H1 (cell line): ENCODE data around the gene ZNF414. TPM values are rescaled to one million over a fixed set of nuclear protein-coding genes. Genes with fewer than 3 reads are reported as not detected.
"Not testable (repeated sequence)": the region's sequence is repeated elsewhere in the genome, so short reads cannot be mapped to it uniquely, and the experiment has no call there.

Source experiments
- CTCF ChIA-PET: fragments of 300-600 bp; sonication (Branson Sonifier 250); formaldehyde crosslinking; loops from one replicate; lab custom pipeline; 2021; ENCODE audit not compliant: partially characterized antibody; lab: Charles Lee
- POLR2A ChIA-PET: fragments of 300-600 bp; sonication (Branson Sonifier 250); formaldehyde crosslinking; loops from one replicate; lab custom pipeline; 2021; ENCODE audit warnings: inconsistent platforms; ENCODE audit not compliant: partially characterized antibody; lab: Charles Lee
- DNase-seq, 2 experiments: peaks; one replicate each; pipeline versions ENCODE4 v3.0.0 to v3.0.0-alpha.2; 2010 to 2022; ENCODE audit warnings: low spot score in 2 of 2, low read depth in 1 of 2, mixed read lengths in 1 of 2
- FAIRE-seq: peaks from 2 replicates; lab custom pipeline; 2011; peaks lifted over from hg19 to GRCh38; lab: Jason Lieb, UNC
- H2AFZ ChIP-seq: 2 replicates; pipeline ENCODE4 v1.8.1; 2012; ENCODE audit warnings: low read length, inconsistent platforms
- H2AK5ac ChIP-seq: 2 replicates; pipeline ENCODE4 v1.6.1; 2013; ENCODE audit warnings: low read depth, low read length
- H2BK120ac ChIP-seq: replicated peaks from 2 replicates; pipeline ENCODE3; 2013; ENCODE audit warnings: low read depth, low read length, inconsistent platforms
- H2BK12ac ChIP-seq: 2 replicates; pipeline ENCODE4 v1.6.1; 2013; ENCODE audit warnings: low read depth, low read length
- H2BK15ac ChIP-seq: 2 replicates; pipeline ENCODE4 v1.6.1; 2013; ENCODE audit warnings: low read length
- H2BK20ac ChIP-seq: 2 replicates; pipeline ENCODE4 v1.6.1; 2013; ENCODE audit warnings: low read length
- H2BK5ac ChIP-seq: 2 replicates; pipeline ENCODE4 v1.6.1; 2013; ENCODE audit warnings: low read depth, low read length
- H3K14ac ChIP-seq: 2 replicates; pipeline ENCODE4 v1.6.1; 2013; ENCODE audit warnings: inconsistent platforms; ENCODE audit not compliant: insufficient read length
- H3K18ac ChIP-seq: 2 replicates; pipeline ENCODE4 v1.6.1; 2013; ENCODE audit warnings: low read length; ENCODE audit errors: extremely low read depth
- H3K23ac ChIP-seq: 2 replicates; pipeline ENCODE4 v1.6.1; 2013; ENCODE audit warnings: inconsistent platforms; ENCODE audit not compliant: insufficient read length
- H3K23me2 ChIP-seq: 2 replicates; pipeline ENCODE4 v1.6.1; 2013; ENCODE audit warnings: low read depth, low read length
- H3K27ac ChIP-seq: 2 replicates; pipeline ENCODE4 v1.6.1; 2011; ENCODE audit warnings: low read depth, low read length, inconsistent platforms
- H3K27me3 ChIP-seq, 4 experiments: replicated peaks in 1 of 4; 1 replicate in 1 of 4; 2 replicates in 3 of 4; pipeline versions ENCODE4 v1.6.1 to v1.8.1; 2011 to 2013; ENCODE audit warnings: low read length in 3 of 4, mild to moderate bottlenecking in 3 of 4, inconsistent platforms in 2 of 4, mixed read lengths in 2 of 4, moderate library complexity in 1 of 4; ENCODE audit not compliant: control insufficient read depth in 3 of 4, insufficient read depth in 3 of 4; ENCODE audit errors: extremely low read depth in 1 of 4
- H3K36me3 ChIP-seq, 4 experiments: 2 replicates each; pipeline versions ENCODE4 v1.6.1 to v1.8.1; 2011 to 2013; ENCODE audit warnings: mild to moderate bottlenecking in 4 of 4, low read length in 3 of 4, moderate library complexity in 2 of 4, control low read depth in 1 of 4, inconsistent platforms in 1 of 4; ENCODE audit not compliant: insufficient read depth in 4 of 4, control insufficient read depth in 2 of 4
- H3K4ac ChIP-seq: replicated peaks from 2 replicates; pipeline ENCODE3; 2013; ENCODE audit warnings: low read length, low read depth, mixed read lengths, inconsistent platforms; ENCODE audit not compliant: insufficient read length
- H3K4me1 ChIP-seq, 4 experiments: replicated peaks in 1 of 4; 1 replicate in 1 of 4; 2 replicates in 3 of 4; pipeline versions ENCODE4 v1.6.1 to v1.8.1; 2011 to 2013; ENCODE audit warnings: low read length in 3 of 4, inconsistent platforms in 2 of 4, mixed read lengths in 1 of 4; ENCODE audit not compliant: insufficient read depth in 4 of 4, control insufficient read depth in 3 of 4
- H3K4me2 ChIP-seq, 2 experiments: 2 replicates each; pipeline versions ENCODE4 v1.6.1 to v1.8.1; 2011 to 2013; ENCODE audit warnings: low read depth in 2 of 2, low read length in 2 of 2, control low read depth in 1 of 2, inconsistent platforms in 1 of 2, mild to moderate bottlenecking in 1 of 2; ENCODE audit not compliant: insufficient read depth in 1 of 2
- H3K4me3 ChIP-seq, 4 experiments: fragments of 200-600, 300-600 bp in 1 of 4; sonication (generic), shearing (Covaris generic), sonication (Bioruptor Twin) in 1 of 4; 2 replicates each; pipeline versions ENCODE4 v1.5.1 to v1.8.1; 2011 to 2016; ENCODE audit warnings: low read length in 4 of 4, low read depth in 3 of 4, control low read depth in 2 of 4, inconsistent platforms in 2 of 4, mild to moderate bottlenecking in 2 of 4, mixed read lengths in 1 of 4, moderate library complexity in 1 of 4; ENCODE audit not compliant: insufficient read depth in 2 of 4; ENCODE audit errors: extremely low read depth in 1 of 4
- H3K56ac ChIP-seq: replicated peaks from 2 replicates; pipeline ENCODE3; 2013; ENCODE audit warnings: low read depth, mild to moderate bottlenecking, mixed read lengths, low read length, inconsistent platforms; ENCODE audit not compliant: insufficient read length
- H3K79me1 ChIP-seq: 2 replicates; pipeline ENCODE4 v1.6.1; 2013; ENCODE audit warnings: low read depth, low read length, control low read depth
- H3K79me2 ChIP-seq, 2 experiments: 2 replicates each; pipeline versions ENCODE4 v1.6.1 to v1.8.1; 2012 to 2013; ENCODE audit warnings: low read length in 2 of 2, mild to moderate bottlenecking in 2 of 2, inconsistent platforms in 1 of 2; ENCODE audit not compliant: insufficient read depth in 2 of 2, control insufficient read depth in 1 of 2
- H3K9ac ChIP-seq, 4 experiments: replicated peaks in 1 of 4; 1 replicate in 1 of 4; 2 replicates in 3 of 4; pipeline versions ENCODE4 v1.6.1 to v1.8.1; 2011 to 2013; ENCODE audit warnings: low read depth in 3 of 4, low read length in 3 of 4, control low read depth in 2 of 4, mild to moderate bottlenecking in 2 of 4, moderate library complexity in 2 of 4, inconsistent platforms in 1 of 4; ENCODE audit errors: extremely low read depth in 1 of 4
- H3K9me3 ChIP-seq, 2 experiments: 2 replicates each; pipeline versions ENCODE4 v1.6.1 to v1.8.1; 2012 to 2013; ENCODE audit warnings: mild to moderate bottlenecking in 2 of 2, moderate library complexity in 2 of 2, control low read depth in 1 of 2, inconsistent platforms in 1 of 2, low read depth in 1 of 2, low read length in 1 of 2, mixed read lengths in 1 of 2; ENCODE audit not compliant: insufficient read depth in 2 of 2
- H4K20me1 ChIP-seq, 2 experiments: replicated peaks in 1 of 2; 2 replicates each; pipeline versions ENCODE3 to v1.8.1; 2011 to 2013; ENCODE audit warnings: inconsistent platforms in 2 of 2, low read length in 2 of 2, mild to moderate bottlenecking in 1 of 2; ENCODE audit not compliant: insufficient read depth in 2 of 2, control insufficient read depth in 1 of 2
- H4K5ac ChIP-seq: 2 replicates; pipeline ENCODE4 v1.6.1; 2013; ENCODE audit warnings: low read length, low read depth, mixed read lengths, inconsistent platforms; ENCODE audit not compliant: insufficient read length
- H4K8ac ChIP-seq: 2 replicates; pipeline ENCODE4 v1.8.0; 2013; ENCODE audit warnings: mild to moderate bottlenecking, moderate library complexity, low read length, inconsistent platforms; ENCODE audit not compliant: insufficient read depth; ENCODE audit errors: extremely low read depth
- H4K91ac ChIP-seq: replicated peaks from 2 replicates; pipeline ENCODE3; 2013; ENCODE audit warnings: low read length, mixed read lengths, inconsistent platforms; ENCODE audit not compliant: insufficient read length
- FOSL1 ChIP-seq: IDR thresholded peaks from 2 replicates; pipeline ENCODE4 v1.6.1; 2011; ENCODE audit warnings: mild to moderate bottlenecking, low read depth, low read length, moderate library complexity; ENCODE audit not compliant: insufficient read depth
- JUND ChIP-seq: IDR thresholded peaks from 2 replicates; pipeline ENCODE4 v1.6.1; 2011; ENCODE audit warnings: mild to moderate bottlenecking, improper control_type of control experiment, low read length
- RFX5 ChIP-seq: IDR thresholded peaks from 2 replicates; pipeline ENCODE4 v1.6.1; 2011; ENCODE audit warnings: low read depth, low read length, improper control_type of control experiment, borderline replicate concordance
- SRF ChIP-seq: IDR thresholded peaks from 2 replicates; pipeline ENCODE4 v1.6.1; 2011; ENCODE audit warnings: mild to moderate bottlenecking, low read depth, low read length, moderate library complexity
- SUZ12 ChIP-seq: fragments of 200-600 bp; sonication (generic); IDR thresholded peaks from 2 replicates; pipeline ENCODE4 v1.6.1; 2012; ENCODE audit warnings: mild to moderate bottlenecking, inconsistent platforms, low read length, moderate library complexity, mixed read lengths
- WGBS, 2 experiments: shearing (Covaris generic) in 1 of 2; methylation state at CpG; one replicate each; pipeline versions ENCODE4 v1.1.6 to v1.1.7; 2013 to 2015; ENCODE audit warnings: low lambda C conversion rate in 2 of 2, mixed read lengths in 2 of 2, inconsistent platforms in 1 of 2, low coverage in 1 of 2, missing lambda C conversion rate in 1 of 2; ENCODE audit not compliant: insufficient replicate concordance in 2 of 2, insufficient coverage in 1 of 2, insufficient read length in 1 of 2; ENCODE audit errors: extremely low coverage in 1 of 2, missing lambda C conversion rate in 1 of 2; 5-methylcytosine and 5-hydroxymethylcytosine counted together
- polyA plus RNA-seq, 7 experiments: library from polyadenylated mRNA; depleted of rRNA in 3 of 7; stranded (reverse) in 5 of 7; unstranded in 2 of 7; fragments of >200 nt in 5 of 7; fragments of 200-250 nt in 2 of 7; gene quantifications; 1 replicate in 5 of 7; 2 replicates in 1 of 7; 4 replicates in 1 of 7; pipeline versions ENCODE4 v1.2.1 to v1.2.3, GENCODE V29; 2011 to 2013; ENCODE audit warnings: missing spikeins in 2 of 7, mixed read lengths in 2 of 7
- total RNA-seq: library from RNA; stranded (reverse); fragmentation: NEBNext Ultra II Directional; extraction: Animal tissue kit (Norgen Biotek cat#: 25700); gene quantifications from 2 replicates; pipeline ENCODE4 v1.2.1, GENCODE V29; 2021

Gene ZNF414
- total and polyA plus RNA-seq, 2 of the 8 experiments (the other 6 are each of a cell fraction or from before 2014, with no cell fraction given): 9.7 to 26.8 TPM

- TF ChIP-seq SRF: no peak
- TF ChIP-seq FOSL1: no peak
- no peak for TF ChIP-seq RFX5
- no peak for TF ChIP-seq SUZ12
- TF ChIP-seq JUND: no peak
Observed at GRCh38 chr19:8557642-8558238, 43.8 kb upstream of the ZNF414 start (continued).

- H3K4ac ChIP-seq, H3K18ac ChIP-seq, H3K14ac ChIP-seq, H3K9ac ChIP-seq, H3K9me3 ChIP-seq, H3K4me2 ChIP-seq, H2BK15ac ChIP-seq, H3K56ac ChIP-seq, H2BK20ac ChIP-seq, H2BK120ac ChIP-seq, H3K79me2 ChIP-seq, H3K36me3 ChIP-seq, H2AFZ ChIP-seq, H2BK5ac ChIP-seq, H4K8ac ChIP-seq, DNase-seq, H4K20me1 ChIP-seq, CTCF ChIA-PET, H3K79me1 ChIP-seq, H3K23me2 ChIP-seq, H3K27ac ChIP-seq, H3K23ac ChIP-seq, H3K4me1 ChIP-seq, H3K4me3 ChIP-seq, H2BK12ac ChIP-seq, H3K27me3 ChIP-seq, H4K5ac ChIP-seq, H4K91ac ChIP-seq, H2AK5ac ChIP-seq, FAIRE-seq: not testable (repeated sequence)
- POLR2A ChIA-PET: interaction anchor here (0.6 to 0.7 kb wide), 2 partner anchors 63 to 228 kb away, joined by 3 read pairs; no protein-coding TSS in a partner anchor
- 93% methylated on average over 6 of the region's 7 CpGs; no CpG with 5 or more reads in 1 of the 2 experiments for WGBS, 2 experiments
Observed at GRCh38 chr19:8553729-8554128, 39.8 kb upstream of the ZNF414 start.
